ENCODE measurements around the gene ENOX2.
"Not testable (repeated sequence)": the region's sequence is repeated elsewhere in the genome, so short reads cannot be mapped to it uniquely, and the experiment has no call there.

Gene ENOX2

DNA sequence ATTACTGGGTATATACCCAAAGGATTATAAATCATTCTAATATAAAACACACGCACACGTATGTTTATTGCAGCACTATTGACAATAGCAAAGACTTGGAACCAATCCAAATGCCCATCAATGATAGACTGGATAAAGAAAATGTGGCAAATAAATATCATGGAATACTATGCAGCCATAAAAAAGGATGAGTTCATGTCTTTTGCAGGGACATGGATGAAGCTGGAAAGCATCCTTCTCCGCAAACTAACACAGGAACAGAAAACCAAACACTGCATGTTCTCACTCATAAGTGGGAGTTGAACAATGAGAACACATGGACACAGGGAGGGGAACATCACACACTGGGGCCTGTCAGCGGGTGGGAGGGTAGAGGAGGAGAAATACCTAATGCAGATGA, 83.6 kb downstream of the ENOX2 start:
- not testable (repeated sequence) for DNase-seq

DNA sequence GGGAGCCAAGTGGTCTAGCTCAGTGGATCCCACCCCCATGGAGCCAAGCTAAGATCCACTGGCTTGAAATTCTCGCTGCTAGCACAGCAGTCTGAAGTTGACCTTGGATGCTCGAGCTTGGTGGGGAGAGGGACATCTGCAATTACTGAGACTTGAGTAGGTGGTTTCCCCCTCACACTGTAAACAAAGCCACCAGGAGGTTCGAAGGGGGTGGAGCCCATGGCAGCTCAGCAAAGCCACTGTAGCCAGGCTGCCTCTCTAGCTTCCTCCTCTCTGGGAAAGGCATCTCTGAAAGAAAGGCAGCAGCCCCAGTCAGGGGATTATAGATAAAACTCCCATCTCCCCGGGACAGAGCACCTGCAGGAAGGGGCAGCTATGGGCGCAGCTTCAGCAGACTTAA, 89.1 kb downstream of the ENOX2 start:
- DNase-seq = not testable (repeated sequence)

DNA sequence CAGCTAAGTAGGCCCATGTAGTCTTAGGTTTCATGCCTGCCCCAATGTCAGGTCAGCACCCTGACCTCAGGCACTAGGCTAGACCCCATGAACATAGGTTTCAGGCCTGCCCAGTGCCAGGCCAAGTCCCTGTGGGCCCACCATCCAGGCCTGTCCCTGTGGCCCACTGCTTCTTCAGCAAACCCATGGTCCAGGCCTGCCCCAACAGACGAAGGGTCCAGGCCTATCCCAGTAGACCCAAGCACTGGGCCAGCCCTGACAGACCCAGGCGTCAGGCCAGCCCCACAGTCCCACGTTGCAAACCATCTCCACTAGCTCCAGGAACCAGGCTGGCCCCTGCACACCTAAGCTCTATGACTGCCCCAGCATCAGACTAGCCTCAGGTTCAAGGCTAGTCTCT, 92.4 kb downstream of the ENOX2 start:
- DNase-seq = no peak

DNA sequence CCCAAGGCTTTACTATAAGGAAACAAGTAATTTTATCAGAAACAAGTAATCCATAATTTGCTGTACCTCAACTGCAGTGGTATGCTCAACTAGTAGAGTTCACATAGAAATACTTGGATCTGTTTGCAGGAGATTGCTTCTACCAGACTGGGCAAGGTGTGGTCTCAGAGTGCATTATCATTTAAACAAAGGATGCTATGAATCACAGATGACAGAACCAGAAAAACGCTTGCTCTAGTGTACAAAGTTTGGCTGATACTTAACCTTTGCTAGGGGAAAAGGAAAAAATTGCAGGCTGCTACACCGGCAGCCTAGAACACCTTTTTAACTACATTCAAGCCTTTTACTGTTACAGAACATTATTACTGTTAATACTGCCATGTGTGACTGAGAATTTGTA, 97.1 kb downstream of the ENOX2 start:
- DNase-seq = no peak

DNA sequence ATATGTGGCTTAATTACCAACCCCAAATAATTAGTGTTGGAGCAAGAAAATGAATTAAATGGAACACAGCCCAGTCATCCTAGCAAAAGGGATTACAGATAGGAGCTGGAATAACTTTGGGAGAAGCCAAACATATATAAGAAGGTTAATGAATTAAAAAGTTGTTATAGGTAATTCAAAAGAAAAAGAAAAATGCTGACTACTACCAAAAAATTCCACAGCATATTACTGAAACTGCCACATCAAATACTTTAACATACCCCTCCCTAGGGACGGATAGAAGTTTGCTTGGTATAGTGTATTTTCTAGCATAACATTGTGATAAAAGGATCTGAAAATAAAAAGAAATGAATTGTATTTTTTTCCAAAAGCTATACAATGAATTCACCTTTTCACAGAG, 99.5 kb downstream of the ENOX2 start:
- DNase-seq = no peak

DNA sequence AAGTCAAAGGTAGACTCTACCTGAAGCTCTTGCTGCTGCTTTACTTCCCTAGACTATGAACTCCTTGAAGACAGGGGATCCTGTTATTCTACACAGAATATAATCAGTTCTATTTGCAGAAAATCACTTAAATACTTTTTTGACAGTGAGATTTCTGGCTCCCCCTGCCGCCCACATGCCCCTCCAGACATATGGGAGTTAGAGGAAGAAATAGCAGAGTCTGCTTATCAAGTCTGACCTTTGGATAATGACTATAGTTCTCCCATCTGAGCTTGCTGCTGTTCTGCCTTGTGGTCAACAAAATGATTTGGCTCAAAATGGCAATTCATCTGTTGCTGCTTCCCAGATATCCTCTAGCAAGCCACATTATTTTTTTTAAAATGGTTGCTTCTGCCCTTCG, 101.1 kb downstream of the ENOX2 start:
- DNase-seq = peak; percentile 9

DNA sequence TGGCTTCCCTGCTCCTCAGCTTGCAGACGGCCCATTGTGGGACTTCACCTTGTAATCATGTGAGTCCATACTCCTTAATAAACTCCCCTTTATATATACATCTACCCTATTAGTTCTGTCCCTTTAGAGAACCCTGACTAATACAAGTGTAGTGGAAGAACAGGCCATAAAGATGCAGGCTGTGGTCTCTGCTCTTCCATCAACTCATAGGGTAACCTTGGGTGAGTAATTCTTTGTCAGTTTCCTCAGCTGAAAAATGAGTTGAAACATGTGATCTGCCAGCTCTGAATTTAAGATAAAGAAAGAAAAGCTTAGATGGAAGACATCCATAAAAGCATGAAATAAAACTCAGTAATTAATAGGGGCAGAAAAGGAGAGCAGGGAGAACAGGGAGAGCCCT, 103.6 kb downstream of the ENOX2 start:
- no peak for DNase-seq

DNA sequence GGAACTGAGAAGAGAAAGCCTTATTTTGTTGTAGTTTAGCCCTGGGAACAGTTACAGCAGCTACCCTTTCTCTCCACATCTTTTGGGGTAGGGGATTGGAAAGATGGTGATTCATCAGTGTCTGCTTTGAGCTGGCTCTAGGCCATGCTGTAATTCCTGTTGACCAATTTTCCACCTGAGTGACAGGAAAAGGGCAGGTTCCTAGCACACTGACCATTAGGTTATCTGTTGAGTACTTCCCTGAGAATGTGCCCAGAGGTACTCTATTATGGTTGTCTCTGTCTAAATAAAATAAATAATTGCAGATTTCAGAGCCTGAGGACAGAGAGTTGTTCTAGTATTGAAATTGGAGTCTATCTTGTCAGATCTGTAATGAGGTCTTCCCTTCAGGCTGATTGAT, 109.0 kb downstream of the ENOX2 start:
- no peak for DNase-seq

DNA sequence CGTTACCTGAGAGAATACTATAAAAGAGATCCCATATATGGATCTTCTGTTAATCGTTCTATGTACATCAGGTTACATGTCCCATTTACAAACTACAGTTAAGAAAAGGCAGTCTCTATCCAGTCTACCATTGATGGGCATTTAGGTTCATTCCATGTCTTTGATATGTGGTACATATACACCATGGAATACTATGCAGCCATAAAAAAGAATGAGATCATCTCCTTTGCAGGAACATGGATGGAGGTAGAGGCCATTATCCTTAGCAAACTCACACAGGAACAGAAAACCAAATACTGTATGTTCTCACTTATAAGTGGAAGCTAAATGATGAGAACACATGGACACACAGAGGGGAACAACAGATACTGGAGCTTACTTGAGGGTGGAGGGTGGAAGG, 111.1 kb downstream of the ENOX2 start:
- DNase-seq = not testable (repeated sequence)

DNA sequence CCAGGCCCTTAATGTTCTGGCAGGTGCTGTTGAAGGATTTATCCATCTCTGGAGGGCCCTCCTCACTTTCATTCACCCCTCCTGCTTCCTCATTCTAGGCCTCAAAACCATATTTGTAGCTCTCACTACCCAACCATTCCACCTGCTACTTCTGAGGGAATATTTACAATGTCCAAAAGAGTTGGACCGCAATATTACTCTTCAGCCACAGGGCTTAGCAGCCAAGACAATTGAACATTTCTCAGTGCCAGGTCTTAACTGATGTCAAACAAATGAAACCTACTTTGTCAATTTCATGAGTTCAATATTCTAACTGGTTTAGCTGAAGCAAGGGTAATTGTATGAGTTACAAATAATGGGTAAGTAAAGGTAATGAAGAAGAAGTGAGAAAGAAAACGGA, 113.2 kb downstream of the ENOX2 start:
- DNase-seq = no peak

DNA sequence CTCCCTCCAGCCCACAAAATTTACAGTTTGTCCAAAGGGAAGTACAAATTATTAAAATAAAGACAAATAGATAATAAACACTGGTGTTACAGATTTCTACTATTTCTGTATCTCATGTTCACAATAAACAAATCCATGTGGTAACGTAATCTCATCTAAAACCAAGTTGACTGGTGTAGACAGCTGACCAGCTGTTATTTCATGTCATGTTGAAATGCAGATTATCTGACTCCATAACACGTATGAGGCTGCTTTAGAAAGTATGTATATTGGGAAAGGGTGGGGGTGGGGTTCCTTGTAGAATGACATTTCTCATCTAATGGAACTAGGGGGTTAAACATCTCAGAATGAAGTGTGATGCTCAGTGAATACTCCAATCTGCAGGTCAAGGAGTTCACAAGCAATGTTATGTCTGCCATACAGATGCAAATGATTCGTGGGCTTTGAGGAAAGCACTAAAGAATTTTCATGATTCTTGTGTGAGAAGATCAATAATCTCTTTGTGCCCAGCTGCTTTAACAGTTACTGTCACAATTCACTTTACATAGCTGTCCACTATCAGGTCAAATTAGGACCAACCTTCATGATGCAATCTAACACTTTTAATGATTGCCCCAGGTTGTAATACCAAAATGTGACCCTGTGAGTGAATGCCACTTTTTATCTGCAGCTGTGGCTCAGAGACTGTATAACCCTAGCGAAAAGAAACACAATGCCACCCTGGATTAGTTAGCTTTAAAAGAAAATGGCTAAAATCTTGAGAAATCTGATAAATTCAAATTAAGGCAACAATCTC, 114.0 kb downstream of the ENOX2 start:
- DNase-seq = peak; percentile 5

DNA sequence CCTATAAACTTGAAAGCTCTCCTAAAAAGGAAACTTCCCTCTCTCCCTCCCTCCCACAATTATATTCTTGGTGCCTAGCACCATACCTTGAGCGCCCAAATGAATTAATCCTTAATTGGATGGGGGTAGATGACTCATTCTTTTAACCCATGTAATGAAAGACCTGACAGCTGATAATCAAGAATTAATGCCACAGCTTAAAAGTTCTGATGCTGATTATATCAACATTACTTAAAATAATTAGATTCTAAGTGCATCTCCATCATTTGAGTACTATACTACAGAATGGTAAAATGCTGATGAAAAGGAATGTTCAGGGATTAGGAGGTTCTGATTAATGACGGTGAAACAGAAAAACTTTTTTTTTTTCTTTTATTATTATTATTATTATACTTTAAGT, 117.0 kb downstream of the ENOX2 start:
- no peak for DNase-seq

DNA sequence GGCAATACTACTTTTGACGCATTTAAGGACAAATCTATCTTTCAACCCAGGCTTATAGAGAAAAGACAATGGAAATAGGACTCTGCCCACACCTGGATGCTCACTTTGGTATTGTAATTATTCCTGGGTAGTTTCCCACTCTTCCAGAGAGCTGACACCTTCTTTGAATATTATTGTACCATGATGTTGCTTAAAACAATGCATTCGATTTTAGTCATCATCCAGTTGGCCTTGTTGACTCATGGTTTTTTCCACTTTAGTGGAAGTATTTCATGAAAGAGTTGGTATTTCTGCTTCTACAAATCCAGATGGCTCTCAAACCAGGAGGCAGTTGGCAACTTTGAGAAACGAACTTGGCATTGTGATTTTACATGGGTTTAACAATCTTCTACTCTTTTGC, 124.2 kb downstream of the ENOX2 start:
- no peak for DNase-seq

DNA sequence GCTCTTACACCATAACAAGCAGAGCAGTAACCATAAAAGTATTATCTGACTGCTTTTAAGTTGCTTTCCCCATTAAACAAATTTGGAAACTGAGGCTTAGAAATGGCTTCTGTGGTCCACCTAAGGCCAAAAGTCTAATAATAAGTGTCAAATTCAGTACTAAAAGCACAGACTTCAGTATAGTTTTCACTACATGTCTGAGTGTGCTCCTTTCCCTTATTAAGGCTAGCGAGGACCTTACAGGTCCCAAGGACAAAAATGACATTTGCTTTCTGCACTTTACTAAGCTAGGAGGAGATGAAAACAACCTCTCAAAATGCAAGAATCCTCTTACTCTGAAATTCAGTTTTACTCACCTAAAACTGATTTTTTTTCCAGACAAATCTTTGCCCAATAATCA, 127.2 kb downstream of the ENOX2 start:
- DNase-seq = no peak

DNA sequence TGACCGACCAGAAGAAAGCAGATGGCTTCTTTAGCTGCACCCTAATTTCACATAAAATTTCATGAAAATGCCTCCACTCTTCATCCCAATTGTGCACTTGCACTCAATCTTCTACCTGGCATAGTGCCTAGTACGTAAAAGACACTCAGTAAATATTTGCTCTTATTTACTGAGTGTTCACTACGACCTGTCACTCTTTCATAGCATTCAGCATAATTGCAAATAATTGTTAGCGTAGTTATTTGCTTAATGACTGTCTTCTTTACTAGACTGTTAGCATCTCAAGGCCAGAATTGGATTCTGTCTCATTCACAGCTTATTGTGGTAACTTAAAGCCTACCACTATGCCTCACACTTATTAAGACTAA, 130.2 kb downstream of the ENOX2 start:
- DNase-seq = no peak

DNA sequence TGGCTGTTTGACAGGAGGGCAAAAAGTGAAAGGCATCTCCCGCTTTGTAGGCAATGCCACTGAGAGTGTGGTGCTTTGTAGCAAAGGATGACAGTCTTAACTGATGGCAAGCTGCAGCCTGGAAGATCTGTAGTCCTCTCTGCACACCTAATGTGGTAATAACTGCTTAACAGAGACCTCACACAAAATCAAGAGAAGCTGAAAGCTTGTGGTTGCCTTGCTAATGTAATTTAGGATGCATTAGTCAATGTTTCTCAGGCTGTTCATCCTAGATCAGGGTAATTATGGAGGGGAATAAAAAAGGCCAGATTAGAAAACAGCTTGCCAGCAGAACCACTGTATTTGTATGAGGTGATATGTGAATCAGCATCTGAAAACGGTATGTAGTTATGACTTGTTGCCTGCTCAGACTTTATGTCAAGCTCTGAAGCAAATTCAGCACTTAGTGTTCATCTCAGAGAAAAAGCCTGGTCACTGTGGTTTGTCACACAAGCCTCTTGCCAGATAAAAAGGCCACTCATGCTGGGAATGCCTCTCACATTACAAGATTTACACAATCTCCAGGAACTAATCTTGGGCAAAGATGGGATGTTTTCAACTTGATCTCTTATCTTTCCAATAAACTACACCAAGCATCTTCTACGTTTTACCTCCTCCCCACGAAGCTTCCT, 130.8 kb downstream of the ENOX2 start:
- DNase-seq = peak; percentile 33

DNA sequence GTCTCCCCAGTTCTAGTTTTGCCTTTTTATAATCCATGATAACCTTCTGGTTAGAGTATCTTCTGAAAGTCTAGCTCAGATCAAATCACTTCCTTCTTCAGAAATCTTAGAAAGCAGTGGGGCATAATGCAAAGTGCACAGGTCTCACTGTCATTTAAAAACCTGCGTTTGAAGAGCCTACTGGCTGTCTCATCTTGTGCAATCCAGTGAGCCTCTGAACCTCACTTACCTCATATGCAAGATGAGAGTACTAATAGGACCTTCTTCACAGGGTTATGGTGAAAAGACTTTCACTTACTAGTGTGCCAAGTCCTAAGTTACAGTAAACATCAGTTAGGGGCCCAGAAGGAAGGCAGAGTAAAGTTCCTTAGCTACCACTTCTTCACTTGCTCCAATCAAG, 131.4 kb downstream of the ENOX2 start:
- DNase-seq = no peak

DNA sequence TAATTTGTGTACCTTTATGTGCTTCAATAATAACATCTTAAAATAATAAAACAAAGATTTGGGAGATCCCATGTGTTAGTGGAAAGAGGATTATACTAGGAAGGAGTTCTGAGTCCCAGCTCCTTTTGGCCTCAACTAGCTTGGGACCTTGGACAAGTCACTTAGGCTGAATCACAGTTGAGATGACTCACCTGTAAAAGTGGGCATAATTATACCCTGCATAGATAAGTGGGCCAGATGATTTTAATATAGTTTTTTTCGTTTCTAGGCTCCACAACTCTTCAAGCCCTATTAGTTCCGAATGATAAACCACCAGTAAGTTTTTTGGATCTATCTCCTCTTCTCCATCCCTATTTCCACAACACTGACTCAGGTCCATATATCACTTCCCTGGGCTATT, 131.8 kb downstream of the ENOX2 start:
- DNase-seq = no peak

DNA sequence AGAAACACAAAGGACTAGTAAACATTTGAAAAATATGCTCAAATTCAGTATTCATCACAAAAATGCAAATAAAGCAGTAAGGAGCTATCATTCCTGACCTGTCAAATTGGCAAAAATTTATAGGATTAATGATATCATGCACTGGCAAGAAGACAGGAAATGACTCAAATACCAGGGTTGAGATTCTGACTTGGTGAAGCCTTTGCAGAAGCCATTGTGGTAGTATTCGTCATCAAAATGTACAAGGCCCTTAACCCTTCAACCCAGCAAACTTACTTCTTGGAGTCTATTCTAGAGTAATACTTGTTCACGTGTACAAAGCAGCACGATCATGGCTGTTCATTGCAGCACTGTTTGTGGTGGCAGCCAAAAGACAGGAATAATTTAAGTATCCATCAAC, 132.4 kb downstream of the ENOX2 start:
- DNase-seq = no peak

DNA sequence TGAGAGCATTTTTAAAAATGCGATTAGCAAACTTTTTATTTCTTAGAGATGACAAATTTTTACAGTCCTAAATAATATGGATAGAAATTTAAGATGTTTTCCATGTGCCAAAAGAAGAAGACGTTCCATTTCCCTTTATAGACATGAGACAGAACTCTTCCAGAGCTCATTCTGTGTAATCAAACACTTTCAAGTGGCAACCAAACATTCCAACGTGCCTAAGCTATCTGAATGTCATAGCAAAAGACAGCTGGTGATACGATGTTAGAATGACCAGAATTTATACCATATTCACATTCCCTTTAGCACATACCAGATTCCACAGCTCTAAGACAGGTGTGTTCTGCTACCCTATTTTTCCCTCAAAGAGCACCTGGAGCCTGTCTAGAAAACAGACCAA, 133.2 kb downstream of the ENOX2 start:
- DNase-seq = no peak

DNA sequence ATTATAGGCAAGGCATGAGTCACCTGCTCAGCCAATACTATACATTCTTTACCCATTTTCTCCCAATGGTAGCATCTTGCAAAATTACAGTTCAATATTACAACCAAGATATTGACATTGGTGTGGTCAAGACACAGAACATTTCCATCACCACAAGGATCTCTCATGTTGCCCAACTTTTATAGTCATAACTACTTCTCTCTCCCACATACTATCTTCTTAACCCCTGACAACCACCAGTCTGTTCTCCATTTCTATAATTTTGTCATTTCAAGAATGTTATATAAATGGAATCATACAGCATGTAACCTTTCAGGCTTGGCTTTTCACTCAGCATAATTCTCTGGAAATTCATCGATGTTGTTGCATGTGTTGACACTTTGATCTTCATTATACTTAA, 144.9 kb downstream of the ENOX2 start:
- DNase-seq = no peak

DNA sequence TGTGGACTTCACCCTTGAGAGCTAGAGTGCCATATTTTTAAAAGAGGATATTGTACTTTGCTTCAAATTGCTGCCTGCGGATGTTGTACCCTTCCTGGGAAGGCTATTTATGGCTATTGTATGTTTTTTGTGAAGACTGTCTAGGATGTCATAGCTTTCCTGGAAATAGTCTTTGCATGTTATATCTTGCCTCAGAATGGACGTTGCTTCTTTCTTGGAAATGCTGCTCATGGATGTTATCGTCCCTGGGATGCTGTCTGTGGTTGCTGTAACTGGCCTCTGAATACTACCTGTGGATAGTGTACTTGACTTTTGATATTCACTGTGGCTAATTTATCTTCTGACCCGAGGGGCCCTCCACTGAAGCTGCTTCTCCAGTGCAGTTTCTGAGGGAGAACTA, 146.8 kb downstream of the ENOX2 start:
- DNase-seq = peak; percentile 43

DNA sequence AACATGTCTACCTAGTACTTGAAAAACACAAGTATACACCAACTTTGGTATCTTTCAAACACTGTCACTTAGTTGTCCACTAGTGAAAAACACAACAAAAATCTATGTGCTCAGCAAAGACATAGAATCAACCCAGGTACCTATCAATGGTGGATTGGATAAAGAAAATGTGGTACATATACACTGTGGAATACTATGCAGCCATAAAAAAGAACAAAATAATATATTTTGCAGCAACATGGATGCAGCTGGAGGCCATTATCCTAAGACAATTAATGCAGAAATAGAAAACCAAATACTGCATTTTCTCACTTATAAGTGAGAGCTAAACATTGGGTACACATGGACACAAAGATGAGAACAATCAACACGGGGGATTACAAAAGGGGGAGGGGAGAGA, 148.7 kb downstream of the ENOX2 start:
- DNase-seq = no peak

DNA sequence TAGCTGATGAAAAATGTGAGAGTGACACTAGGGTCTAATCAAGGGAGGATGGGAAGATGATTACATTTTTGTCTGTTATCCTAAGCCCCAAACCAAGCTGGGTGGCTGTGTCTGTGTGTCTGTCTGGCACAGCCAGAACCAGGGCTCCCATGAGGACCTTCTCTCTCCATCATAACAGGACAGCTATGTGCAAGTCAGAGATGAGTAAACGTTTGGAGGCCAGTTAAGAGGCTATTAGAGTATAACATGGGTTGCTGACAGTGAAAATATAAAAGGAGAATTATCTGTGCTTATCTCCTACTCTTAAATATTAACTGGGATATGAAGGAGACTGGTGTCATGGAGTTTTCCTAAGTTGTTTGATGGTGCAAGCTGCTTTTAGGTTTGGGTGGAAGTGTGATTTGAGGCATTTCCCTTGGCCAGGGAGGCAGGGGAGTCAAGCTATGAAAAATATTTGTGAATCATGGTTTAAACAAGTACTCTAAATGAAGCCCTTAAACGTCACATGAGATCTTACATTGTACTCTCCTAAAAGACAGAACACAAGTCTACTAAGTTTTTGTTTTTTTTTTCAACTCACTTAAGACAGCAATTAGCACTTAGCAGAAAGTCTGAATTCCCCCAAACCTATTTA, 156.2 kb downstream of the ENOX2 start:
- DNase-seq = no peak

Measured in hematopoietic multipotent progenitor cell treated with erythropoietin and hydrocortisone succinate and interleukin-3 and kit ligand, for 6 days (in vitro differentiated cells).